Stimulated activated CD8-positive, alpha-beta memory T cell treated with anti-CD3 and anti-CD28 coated beads, Interleukin-7, amount 100 ng/mL, for 4 hours (primary cell): ENCODE results near the gene HACD3.
A peak's percentile ranks its signal among the peaks of the same experiment; 100 is the strongest.
"Not testable (repeated sequence)": the region's sequence is repeated elsewhere in the genome, so short reads cannot be mapped to it uniquely, and the experiment has no call there.

Experiments
- DNase-seq, 2 donors: peaks; one replicate each; pipeline ENCODE4 v3.0.0-alpha.2; 2020; ENCODE audit warnings: low read depth in 2 of 2

Gene HACD3

GRCh38 chr15:65549288-65549687 lies 19.0 kb downstream of the HACD3 start:
- DNase-seq: not testable (repeated sequence)

- DNase-seq: no peak
These were observed 20.4 kb downstream of the HACD3 start for GRCh38 chr15:65550681-65551098.

- DNase-seq: no peak
These were observed 20.9 kb downstream of the HACD3 start for GRCh38 chr15:65551183-65551582.

GRCh38 chr15:65552851-65553250 lies 22.6 kb downstream of the HACD3 start:
- DNase-seq: not testable (repeated sequence)

GRCh38 chr15:65553691-65554090 lies 23.4 kb downstream of the HACD3 start:
- no peak for DNase-seq

- DNase-seq: no peak
These were observed 26.4 kb downstream of the HACD3 start for GRCh38 chr15:65556622-65557021.

- DNase-seq: no peak
These were observed 28.1 kb downstream of the HACD3 start for GRCh38 chr15:65558336-65558735.

- DNase-seq: no peak
These were observed 28.9 kb downstream of the HACD3 start for GRCh38 chr15:65558997-65559760.

- DNase-seq: no peak
These were observed 29.7 kb downstream of the HACD3 start for GRCh38 chr15:65559941-65560340.

GRCh38 chr15:65561934-65562333 lies 31.7 kb downstream of the HACD3 start:
- no peak for DNase-seq

- no peak for DNase-seq
These were observed 39.5 kb downstream of the HACD3 start for GRCh38 chr15:65569728-65570127.

- no peak for DNase-seq
These were observed 41.7 kb downstream of the HACD3 start for GRCh38 chr15:65571971-65572370.

GRCh38 chr15:65576664-65577063 lies 46.4 kb downstream of the HACD3 start:
- no peak for DNase-seq

GRCh38 chr15:65577129-65577996 lies 47.1 kb downstream of the HACD3 start:
- no peak for DNase-seq

GRCh38 chr15:65578904-65579728 lies 48.9 kb downstream of the HACD3 start:
- no peak for DNase-seq

GRCh38 chr15:65579762-65580161 lies 49.5 kb downstream of the HACD3 start:
- no peak for DNase-seq

GRCh38 chr15:65580287-65580686 lies 50.0 kb downstream of the HACD3 start:
- DNase-seq: no peak

GRCh38 chr15:65583701-65584100 lies 53.4 kb downstream of the HACD3 start:
- DNase-seq: peak; percentile 25 to 41

GRCh38 chr15:65584241-65584640 lies 54.0 kb downstream of the HACD3 start:
- no peak for DNase-seq

- no peak for DNase-seq
These were observed 56.8 kb downstream of the HACD3 start for GRCh38 chr15:65587094-65587493.

- no peak for DNase-seq
These were observed 65.7 kb downstream of the HACD3 start for GRCh38 chr15:65595960-65596359.

- no peak for DNase-seq
These were observed 68.2 kb downstream of the HACD3 start for GRCh38 chr15:65598468-65598867.
